HepG2 (cell line): ENCODE measurements around the gene LST1. TPM values are rescaled to one million over a fixed set of nuclear protein-coding genes. Genes with fewer than 3 reads are reported as not detected.

Experiments used
- ADNP ChIP-seq: sonication (generic); formaldehyde crosslinking; IDR thresholded peaks from 2 replicates; pipeline ENCODE4 v1.4.0; 2020; ENCODE audit warnings: missing genetic modification reagents
- ATF7 ChIP-seq, 2 experiments: fragments of 450-650 bp in 1 of 2; sonication (generic) in 1 of 2; formaldehyde crosslinking in 1 of 2; IDR thresholded peaks; 2 replicates each; pipeline versions ENCODE4 v1.4.0 to v1.6.1; 2016 to 2020; ENCODE audit warnings: antibody characterized with exemption in 1 of 2, mild to moderate bottlenecking in 1 of 2, missing genetic modification reagents in 1 of 2
- BHLHE40 ChIP-seq: IDR thresholded peaks from 2 replicates; pipeline ENCODE4 v1.6.1; 2011; ENCODE audit warnings: low read length, improper control_type of control experiment
- EHMT2 ChIP-seq: fragments of 200-600 bp; sonication (generic); IDR thresholded peaks from 2 replicates; pipeline ENCODE4 v1.7.0; 2017; ENCODE audit warnings: antibody characterized with exemption, low read depth, low read length, borderline replicate concordance
- GTF3A ChIP-seq: sonication (generic); formaldehyde crosslinking; conservative IDR thresholded peaks from 2 replicates; pipeline ENCODE4 v1.4.0; 2020; ENCODE audit warnings: mild to moderate bottlenecking, missing genetic modification reagents
- GZF1 ChIP-seq: sonication (generic); formaldehyde crosslinking; IDR thresholded peaks from 2 replicates; pipeline ENCODE4 v1.5.1; 2020; ENCODE audit warnings: mild to moderate bottlenecking, missing genetic modification reagents
- JDP2 ChIP-seq: sonication (generic); formaldehyde crosslinking; IDR thresholded peaks from 2 replicates; pipeline ENCODE4 v1.8.1; 2022; ENCODE audit warnings: missing genetic modification reagents, borderline replicate concordance
- MEF2D ChIP-seq: sonication (generic); formaldehyde crosslinking; IDR thresholded peaks from 2 replicates; pipeline ENCODE4 v1.5.1; 2020; ENCODE audit warnings: mild to moderate bottlenecking, missing genetic modification reagents
- NFRKB ChIP-seq: fragments of 450-650 bp; IDR thresholded peaks from 2 replicates; pipeline ENCODE4 v1.6.1; 2017
- NFYC ChIP-seq: IDR thresholded peaks from 2 replicates; pipeline ENCODE4 v1.6.1; 2016; ENCODE audit warnings: missing genetic modification reagents, missing compliant biosample characterization
- SKI ChIP-seq: fragments of 450-650 bp; IDR thresholded peaks from one replicate; pipeline ENCODE4 v1.6.1; 2018; ENCODE audit warnings: mild to moderate bottlenecking; ENCODE audit not compliant: partially characterized antibody
- SRSF9 ChIP-seq: fragments of 200-400 bp; formaldehyde crosslinking; IDR thresholded peaks from 2 replicates; pipeline ENCODE4 v1.6.1; 2018; ENCODE audit warnings: borderline replicate concordance, mild to moderate bottlenecking, low read depth, low read length; ENCODE audit not compliant: insufficient read depth, poor library complexity, severe bottlenecking
- ZNF121 ChIP-seq: sonication (generic); formaldehyde crosslinking; IDR thresholded peaks from 2 replicates; pipeline ENCODE4 v1.5.0; 2020; ENCODE audit warnings: mild to moderate bottlenecking, missing genetic modification reagents
- ZNF567 ChIP-seq: sonication (generic); formaldehyde crosslinking; IDR thresholded peaks from 2 replicates; pipeline ENCODE4 v1.8.1; 2023; ENCODE audit warnings: mild to moderate bottlenecking, missing genetic modification reagents, borderline replicate concordance
- ZSCAN29 ChIP-seq: sonication (generic); formaldehyde crosslinking; conservative IDR thresholded peaks from 2 replicates; pipeline ENCODE4 v1.4.0; 2020; ENCODE audit warnings: mild to moderate bottlenecking, missing genetic modification reagents
- polyA plus RNA-seq, 8 experiments: library from polyadenylated mRNA; depleted of rRNA in 3 of 8; stranded (reverse) in 7 of 8; unstranded in 1 of 8; fragments of >200 nt; fragmentation: Illumina TruSeq in 4 of 8; extraction: Trizol in 4 of 8; gene quantifications; 2 replicates each; pipeline versions ENCODE4 v1.2.1 to v1.2.3, GENCODE V29; 2011 to 2016; ENCODE audit warnings: low read depth in 4 of 8, missing spikeins in 1 of 8, mixed read lengths in 1 of 8; ENCODE audit not compliant: insufficient read depth in 1 of 8
- total RNA-seq, 5 experiments: library from RNA; depleted of rRNA; stranded (reverse); fragments of >200 nt; fragmentation: Illumina TruSeq; extraction: Trizol; gene quantifications; 2 replicates each; pipeline ENCODE4 v1.2.3, GENCODE V29; 2016; ENCODE audit warnings: low read depth in 1 of 5
- TF ChIP-seq, protein P1 (sequence below): sonication (generic); formaldehyde crosslinking; IDR thresholded peaks from 2 replicates; pipeline ENCODE4 v1.5.1; 2020; ENCODE audit warnings: missing genetic modification reagents, mild to moderate bottlenecking, borderline replicate concordance
- TF ChIP-seq, protein P2 (sequence below): sonication (generic); formaldehyde crosslinking; conservative IDR thresholded peaks from 2 replicates; pipeline ENCODE4 v1.4.0; 2020; ENCODE audit warnings: missing genetic modification reagents
- TF ChIP-seq, protein P3 (sequence below): sonication (generic); formaldehyde crosslinking; IDR thresholded peaks from 2 replicates; pipeline ENCODE4 v1.4.0; 2020; ENCODE audit warnings: missing genetic modification reagents
- TF ChIP-seq, protein P4 (sequence below): sonication (generic); formaldehyde crosslinking; IDR thresholded peaks from 2 replicates; pipeline ENCODE4 v1.4.0; 2020; ENCODE audit warnings: low read depth, mild to moderate bottlenecking, missing genetic modification reagents

Gene LST1
- total and polyA plus RNA-seq, 2 of the 13 experiments (the other 11 are each of a cell fraction or from before 2014, with no cell fraction given), result not detected

DNA sequence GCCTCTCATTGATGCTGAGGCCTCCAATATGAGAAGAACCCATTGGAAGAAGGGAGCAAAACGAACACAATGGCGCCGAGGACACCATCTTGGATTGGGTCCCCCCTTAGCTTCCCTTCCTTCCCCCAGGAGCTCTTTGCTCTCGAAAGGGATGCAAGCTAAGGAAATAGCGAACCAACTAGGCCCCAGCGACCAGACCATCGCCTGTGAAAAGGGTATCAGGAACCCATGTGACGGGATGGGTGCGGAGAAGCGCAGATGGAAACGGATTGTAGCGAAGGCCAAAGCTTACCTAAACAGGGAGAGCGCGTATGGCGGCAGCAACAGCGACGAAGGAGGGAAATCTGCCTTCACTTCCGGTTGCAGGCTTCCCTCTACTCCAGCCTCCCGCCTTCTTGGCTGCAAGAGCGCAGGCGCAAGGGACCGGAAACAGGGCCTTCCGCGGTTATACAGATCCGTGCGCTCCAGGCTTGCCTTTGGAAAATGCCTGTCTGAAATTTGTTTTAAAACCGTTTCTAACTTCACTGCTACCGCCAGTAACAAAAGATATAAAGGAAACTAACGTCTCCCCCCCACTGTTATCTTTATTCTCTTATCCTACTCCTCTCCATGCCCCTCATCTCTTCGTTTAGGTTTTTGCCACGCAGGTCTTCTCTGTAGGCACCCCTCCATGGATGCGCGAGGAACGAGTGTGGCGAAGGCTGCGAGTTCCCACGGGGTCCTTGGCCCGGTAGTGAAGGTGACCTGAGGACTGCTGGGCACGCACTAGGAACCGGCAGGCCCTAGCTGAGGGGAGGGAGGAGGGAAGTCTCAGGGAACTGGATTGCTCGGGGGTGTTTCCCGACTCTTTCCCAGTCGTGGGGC, 44.2 kb upstream of the LST1 start, which contains the start of gene DDX39B (continued):
- TF ChIP-seq SRSF9 (no peak), NFRKB (peak; percentile 99), ATF7 (IDR thresholded peaks at IDR 0.05) (no peak), ATF7 (CRISPR knock-in tag; IDR thresholded peaks at IDR 0.05) (no peak), GTF3A (no peak), ADNP (CRISPR knock-in tag) (no peak), ZNF567 (CRISPR knock-in tag) (peak; percentile 42), GZF1 (CRISPR knock-in tag) (no peak; the same call in 1 of the 2 replicates), MEF2D (peak; percentile 67; the same call in 1 of the 2 replicates), SKI (no peak), NFYC (0 out of 2 replicates have a peak, but pooled peaks have one; percentile 14), JDP2 (no peak), EHMT2 (no peak; the same call in 1 of the 2 replicates), ZSCAN29 (CRISPR knock-in tag) (peak; percentile 53), ZNF121 (CRISPR knock-in tag) (peak; percentile 58; the same call in 1 of the 2 replicates), BHLHE40 (peak; percentile 24)
- TF ChIP-seq, protein P1, sequence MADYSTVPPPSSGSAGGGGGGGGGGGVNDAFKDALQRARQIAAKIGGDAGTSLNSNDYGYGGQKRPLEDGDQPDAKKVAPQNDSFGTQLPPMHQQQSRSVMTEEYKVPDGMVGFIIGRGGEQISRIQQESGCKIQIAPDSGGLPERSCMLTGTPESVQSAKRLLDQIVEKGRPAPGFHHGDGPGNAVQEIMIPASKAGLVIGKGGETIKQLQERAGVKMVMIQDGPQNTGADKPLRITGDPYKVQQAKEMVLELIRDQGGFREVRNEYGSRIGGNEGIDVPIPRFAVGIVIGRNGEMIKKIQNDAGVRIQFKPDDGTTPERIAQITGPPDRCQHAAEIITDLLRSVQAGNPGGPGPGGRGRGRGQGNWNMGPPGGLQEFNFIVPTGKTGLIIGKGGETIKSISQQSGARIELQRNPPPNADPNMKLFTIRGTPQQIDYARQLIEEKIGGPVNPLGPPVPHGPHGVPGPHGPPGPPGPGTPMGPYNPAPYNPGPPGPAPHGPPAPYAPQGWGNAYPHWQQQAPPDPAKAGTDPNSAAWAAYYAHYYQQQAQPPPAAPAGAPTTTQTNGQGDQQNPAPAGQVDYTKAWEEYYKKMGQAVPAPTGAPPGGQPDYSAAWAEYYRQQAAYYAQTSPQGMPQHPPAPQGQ (CRISPR knock-in tag), result 0 out of 2 replicates have a peak, but pooled peaks have one; percentile 89
- TF ChIP-seq, protein P2, sequence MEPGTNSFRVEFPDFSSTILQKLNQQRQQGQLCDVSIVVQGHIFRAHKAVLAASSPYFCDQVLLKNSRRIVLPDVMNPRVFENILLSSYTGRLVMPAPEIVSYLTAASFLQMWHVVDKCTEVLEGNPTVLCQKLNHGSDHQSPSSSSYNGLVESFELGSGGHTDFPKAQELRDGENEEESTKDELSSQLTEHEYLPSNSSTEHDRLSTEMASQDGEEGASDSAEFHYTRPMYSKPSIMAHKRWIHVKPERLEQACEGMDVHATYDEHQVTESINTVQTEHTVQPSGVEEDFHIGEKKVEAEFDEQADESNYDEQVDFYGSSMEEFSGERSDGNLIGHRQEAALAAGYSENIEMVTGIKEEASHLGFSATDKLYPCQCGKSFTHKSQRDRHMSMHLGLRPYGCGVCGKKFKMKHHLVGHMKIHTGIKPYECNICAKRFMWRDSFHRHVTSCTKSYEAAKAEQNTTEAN, result peak; percentile 82
- TF ChIP-seq, protein P3, sequence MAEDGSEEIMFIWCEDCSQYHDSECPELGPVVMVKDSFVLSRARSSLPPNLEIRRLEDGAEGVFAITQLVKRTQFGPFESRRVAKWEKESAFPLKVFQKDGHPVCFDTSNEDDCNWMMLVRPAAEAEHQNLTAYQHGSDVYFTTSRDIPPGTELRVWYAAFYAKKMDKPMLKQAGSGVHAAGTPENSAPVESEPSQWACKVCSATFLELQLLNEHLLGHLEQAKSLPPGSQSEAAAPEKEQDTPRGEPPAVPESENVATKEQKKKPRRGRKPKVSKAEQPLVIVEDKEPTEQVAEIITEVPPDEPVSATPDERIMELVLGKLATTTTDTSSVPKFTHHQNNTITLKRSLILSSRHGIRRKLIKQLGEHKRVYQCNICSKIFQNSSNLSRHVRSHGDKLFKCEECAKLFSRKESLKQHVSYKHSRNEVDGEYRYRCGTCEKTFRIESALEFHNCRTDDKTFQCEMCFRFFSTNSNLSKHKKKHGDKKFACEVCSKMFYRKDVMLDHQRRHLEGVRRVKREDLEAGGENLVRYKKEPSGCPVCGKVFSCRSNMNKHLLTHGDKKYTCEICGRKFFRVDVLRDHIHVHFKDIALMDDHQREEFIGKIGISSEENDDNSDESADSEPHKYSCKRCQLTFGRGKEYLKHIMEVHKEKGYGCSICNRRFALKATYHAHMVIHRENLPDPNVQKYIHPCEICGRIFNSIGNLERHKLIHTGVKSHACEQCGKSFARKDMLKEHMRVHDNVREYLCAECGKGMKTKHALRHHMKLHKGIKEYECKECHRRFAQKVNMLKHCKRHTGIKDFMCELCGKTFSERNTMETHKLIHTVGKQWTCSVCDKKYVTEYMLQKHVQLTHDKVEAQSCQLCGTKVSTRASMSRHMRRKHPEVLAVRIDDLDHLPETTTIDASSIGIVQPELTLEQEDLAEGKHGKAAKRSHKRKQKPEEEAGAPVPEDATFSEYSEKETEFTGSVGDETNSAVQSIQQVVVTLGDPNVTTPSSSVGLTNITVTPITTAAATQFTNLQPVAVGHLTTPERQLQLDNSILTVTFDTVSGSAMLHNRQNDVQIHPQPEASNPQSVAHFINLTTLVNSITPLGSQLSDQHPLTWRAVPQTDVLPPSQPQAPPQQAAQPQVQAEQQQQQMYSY (CRISPR knock-in tag), result no peak; the same call in 1 of the 2 replicates
- TF ChIP-seq, protein P4, sequence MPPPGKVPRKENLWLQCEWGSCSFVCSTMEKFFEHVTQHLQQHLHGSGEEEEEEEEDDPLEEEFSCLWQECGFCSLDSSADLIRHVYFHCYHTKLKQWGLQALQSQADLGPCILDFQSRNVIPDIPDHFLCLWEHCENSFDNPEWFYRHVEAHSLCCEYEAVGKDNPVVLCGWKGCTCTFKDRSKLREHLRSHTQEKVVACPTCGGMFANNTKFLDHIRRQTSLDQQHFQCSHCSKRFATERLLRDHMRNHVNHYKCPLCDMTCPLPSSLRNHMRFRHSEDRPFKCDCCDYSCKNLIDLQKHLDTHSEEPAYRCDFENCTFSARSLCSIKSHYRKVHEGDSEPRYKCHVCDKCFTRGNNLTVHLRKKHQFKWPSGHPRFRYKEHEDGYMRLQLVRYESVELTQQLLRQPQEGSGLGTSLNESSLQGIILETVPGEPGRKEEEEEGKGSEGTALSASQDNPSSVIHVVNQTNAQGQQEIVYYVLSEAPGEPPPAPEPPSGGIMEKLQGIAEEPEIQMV (CRISPR knock-in tag), result no peak; the same call in 1 of the 2 replicates
